A549 (cell line): ENCODE measurements around the gene SPACA6.

Experiments used
- CHD2 ChIP-seq: fragments of 150-350 bp; IDR thresholded peaks from 2 replicates; pipeline ENCODE4 v1.6.1; 2014; ENCODE audit warnings: low read length; ENCODE audit not compliant: partially characterized antibody
- EHF ChIP-seq: fragments of 250-450 bp; sonication (Bioruptor Pico); IDR thresholded peaks from 2 replicates; pipeline ENCODE4 v1.5.0; 2020; ENCODE audit warnings: mild to moderate bottlenecking
- FOSL2 ChIP-seq, 2 experiments: fragments of 450-650 bp in 1 of 2; fragments of >200 bp in 1 of 2; sonication (Bioruptor Twin) in 1 of 2; formaldehyde crosslinking; IDR thresholded peaks; 2 replicates each; pipeline versions ENCODE4 v1.5.0 to v1.6.1; 2016 to 2020; ENCODE audit warnings: mild to moderate bottlenecking in 1 of 2, moderate library complexity in 1 of 2
- HDAC2 ChIP-seq: fragments of 200-600 bp; sonication (generic); IDR thresholded peaks from 2 replicates; pipeline ENCODE4 v1.6.1; 2016
- NFE2L2 ChIP-seq: fragments of 150-350 bp; conservative IDR thresholded peaks from 2 replicates; pipeline ENCODE4 v1.6.1; 2014; ENCODE audit warnings: low read length
- POLR2A ChIP-seq: IDR thresholded peaks from 2 replicates; pipeline ENCODE4 v1.6.1; 2012; ENCODE audit warnings: mild to moderate bottlenecking, low read length
- TF ChIP-seq, protein P1 (sequence below): IDR thresholded peaks from 2 replicates; pipeline ENCODE4 v1.6.1; 2012

GRCh38 chr19:51729781-51730180 lies 36.7 kb downstream of the SPACA6 start:
- TF ChIP-seq POLR2A (no peak), CHD2 (no peak), FOSL2 (IDR thresholded peaks at IDR 0.05) (no peak), FOSL2 (CRISPR knock-in tag; IDR thresholded peaks at IDR 0.05) (no peak), NFE2L2 (no peak), EHF (CRISPR knock-in tag) (no peak), HDAC2 (no peak)
- TF ChIP-seq, protein P1, sequence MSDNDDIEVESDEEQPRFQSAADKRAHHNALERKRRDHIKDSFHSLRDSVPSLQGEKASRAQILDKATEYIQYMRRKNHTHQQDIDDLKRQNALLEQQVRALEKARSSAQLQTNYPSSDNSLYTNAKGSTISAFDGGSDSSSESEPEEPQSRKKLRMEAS, result no peak
